Lung (tissue), 12 donors: ENCODE data around the gene KRTAP12-2. TPM values are rescaled to one million over a fixed set of nuclear protein-coding genes. Genes with fewer than 3 reads are reported as not detected.
"Not testable (repeated sequence)": the region's sequence is repeated elsewhere in the genome, so short reads cannot be mapped to it uniquely, and the experiment has no call there.

ENCODE experiments used
- ATAC-seq: fragments of 200-7000 bp; cut with Tn5 transposase; one replicate; pipeline ENCODE4 v1.9.1; 2020; ENCODE audit warnings: moderate number of reproducible peaks; ENCODE audit not compliant: insufficient read depth, low FRiP score
- DNase-seq, 3 donors: peaks; one replicate each; pipeline ENCODE4 v3.0.0-alpha.2; 2013 to 2017
- H3K27ac ChIP-seq, 2 donors: one replicate each; pipeline ENCODE4 v1.5.1; 2013; ENCODE audit warnings: mild to moderate bottlenecking in 2 of 2, moderate library complexity in 2 of 2, control low read depth in 1 of 2, inconsistent platforms in 1 of 2, low read depth in 1 of 2, low read length in 1 of 2
- H3K27me3 ChIP-seq, 3 donors: one replicate each; pipeline ENCODE4 v1.5.1; 2013; ENCODE audit warnings: low read length in 2 of 3; ENCODE audit not compliant: control insufficient read depth in 3 of 3, insufficient read depth in 3 of 3
- H3K36me3 ChIP-seq, 4 donors: one replicate each; pipeline ENCODE4 v1.5.1; 2013; ENCODE audit warnings: low read length in 4 of 4, mild to moderate bottlenecking in 1 of 4, moderate library complexity in 1 of 4; ENCODE audit not compliant: control insufficient read depth in 4 of 4, insufficient read depth in 4 of 4
- H3K4me1 ChIP-seq, 5 donors: one replicate each; pipeline ENCODE4 v1.5.1; 2013; ENCODE audit warnings: low read length in 5 of 5, mild to moderate bottlenecking in 2 of 5, moderate library complexity in 1 of 5; ENCODE audit not compliant: control insufficient read depth in 5 of 5, insufficient read depth in 5 of 5
- H3K4me3 ChIP-seq: one replicate; pipeline ENCODE4 v1.5.1; 2013; ENCODE audit warnings: mild to moderate bottlenecking, control low read depth, moderate library complexity
- H3K9ac ChIP-seq, 2 donors: one replicate each; pipeline ENCODE4 v1.5.1; 2013; ENCODE audit warnings: low read length in 2 of 2, control low read depth in 1 of 2; ENCODE audit not compliant: insufficient read depth in 1 of 2
- H3K9me3 ChIP-seq, 4 donors: one replicate each; pipeline ENCODE4 v1.5.1; 2013; ENCODE audit warnings: low read length in 3 of 4, mild to moderate bottlenecking in 1 of 4, moderate library complexity in 1 of 4; ENCODE audit not compliant: control insufficient read depth in 4 of 4, insufficient read depth in 3 of 4
- CTCF ChIP-seq: IDR thresholded peaks from 2 replicates; pipeline ENCODE4 v1.5.1; 2012; ENCODE audit warnings: mild to moderate bottlenecking; ENCODE audit errors: control extremely low read depth, extremely low read depth
- WGBS, 2 donors: extraction: QIAGEN DNeasy Blood & Tissue Kit; methylation state at CpG; one replicate each; pipeline ENCODE4 v1.1.7; 2013; 5-methylcytosine and 5-hydroxymethylcytosine counted together
- polyA plus RNA-seq, 2 donors: library from polyadenylated mRNA; stranded (reverse); fragments of 200-250 nt; gene quantifications; one replicate each; pipeline ENCODE4 v1.2.1, GENCODE V29; 2013
- total RNA-seq, 2 donors: library from RNA; depleted of rRNA in 1 of 2; stranded (reverse); fragments of >200 nt in 1 of 2; gene quantifications; one replicate each; pipeline ENCODE4 v1.2.1, GENCODE V29; 2014 to 2021
- donor health status: control.
- donor health status: control.
- donor health status: Bipolar disorder and iron deficiency.
- donor health status: healthy.
- donor health status: DM: yes; HTN: yes; CAD: no.

Gene KRTAP12-2
- total and polyA plus RNA-seq, 4 donors = not detected

DNA sequence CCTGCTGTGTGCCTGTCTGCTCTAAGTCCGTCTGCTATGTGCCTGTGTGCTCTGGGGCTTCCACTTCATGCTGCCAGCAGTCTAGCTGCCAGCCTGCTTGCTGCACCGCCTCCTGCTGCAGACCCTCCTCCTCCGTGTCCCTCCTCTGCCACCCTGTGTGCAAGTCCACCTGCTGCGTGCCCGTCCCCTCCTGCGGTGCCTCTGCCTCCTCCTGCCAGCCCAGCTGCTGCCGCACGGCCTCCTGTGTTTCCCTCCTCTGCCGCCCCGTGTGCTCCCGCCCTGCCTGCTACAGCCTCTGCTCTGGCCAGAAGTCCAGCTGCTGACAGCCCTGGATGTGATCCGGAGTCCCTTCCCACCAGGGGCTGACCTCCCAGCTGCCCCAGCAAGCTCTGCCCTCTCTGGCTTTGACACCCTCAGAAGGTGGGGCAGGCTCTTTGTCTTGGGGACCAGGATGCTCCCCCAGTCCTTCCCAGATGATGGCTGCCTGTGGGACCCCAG, 28.8 kb downstream of the KRTAP12-2 start:
- not testable (repeated sequence) for DNase-seq, H3K27me3 ChIP-seq, ATAC-seq, H3K4me1 ChIP-seq, H3K36me3 ChIP-seq, H3K9ac ChIP-seq, H3K4me3 ChIP-seq, H3K27ac ChIP-seq
- 59 to 67% methylated on average over 11 of the region's 12 CpGs for WGBS, 2 donors
- peaks cover 0 to 11% (median 3%) of the 10 kb centered on the region in 4 donors for H3K9me3 ChIP-seq

- ATAC-seq (no peak), DNase-seq (peak in 1 of 3 donors; percentile 29)
Observed at GRCh38 chr21:44637018-44637850, 29.5 kb downstream of the KRTAP12-2 start, which contains the start of gene KRTAP10-10. Gene KRTAP10-10 (plus strand): TSS chr21:44637356. CDS start chr21:44637418, 62 bp downstream.

GRCh38 chr21:44636209-44637017, 30.3 kb downstream of the KRTAP12-2 start:
- no peak overlapping the region for H3K4me3 ChIP-seq
- ATAC-seq (no peak), DNase-seq (no peak)
- H3K9me3 ChIP-seq = peaks cover 0 to 11% (median 5%) of the 10 kb centered on the region in 4 donors
- H3K27ac ChIP-seq = no peak overlapping the region
- H3K9ac ChIP-seq = no peak overlapping the region
- no peaks in the 10 kb centered on the region for H3K36me3 ChIP-seq
- TF ChIP-seq CTCF = no peak
- 82 to 86% methylated on average over 15 of the region's 15 CpGs for WGBS, 2 donors
- peaks cover 0 to 3% (median 0%) of the 10 kb centered on the region in 3 donors for H3K27me3 ChIP-seq
- peaks cover 0 to 5% (median 0%) of the 10 kb centered on the region in 5 donors for H3K4me1 ChIP-seq

More at GRCh38 chr21:44637018-44637850, 29.5 kb downstream of the KRTAP12-2 start, which contains the start of gene KRTAP10-10:
- Histone ChIP-seq H3K36me3 (no peaks in the 10 kb centered on the region), H3K27me3 (peaks cover 0 to 3% (median 0%) of the 10 kb centered on the region in 3 donors), H3K9ac (no peak within 1 kb of the TSS), H3K9me3 (peaks cover 0 to 11% (median 3%) of the 10 kb centered on the region in 4 donors), H3K4me1 (peaks cover 0 to 5% (median 0%) of the 10 kb centered on the region in 5 donors), H3K27ac (no peak within 1 kb of the TSS), H3K4me3 (no peak within 1 kb of the TSS)
- WGBS, 2 donors = 59 to 64% methylated on average over 18 to 21 of the region's 21 CpGs
- no peak for TF ChIP-seq CTCF
